Erythroblast (primary cell): Measurements from ENCODE around the gene PTGES3L.

Experiments used
- GATA1 ChIP-seq: IDR thresholded peaks from 2 replicates; pipeline ENCODE4 v1.6.1; 2011; ENCODE audit warnings: low read depth, mild to moderate bottlenecking, control low read depth, low read length, moderate library complexity
- POLR2A ChIP-seq: IDR thresholded peaks from 2 replicates; pipeline ENCODE4 v1.6.1; 2011; ENCODE audit warnings: mild to moderate bottlenecking, low read length

GRCh38 chr17:43014649-43015542, 35.0 kb upstream of the PTGES3L start:
- TF ChIP-seq POLR2A (no peak), GATA1 (no peak)
